HG03354 (cell line): ENCODE results near the gene AMDHD2.

ENCODE experiments used
- ATAC-seq: cut with Tn5 transposase; IDR thresholded peaks from one replicate; pipeline ENCODE4 v1.9.1; 2021; ENCODE audit warnings: mild to moderate bottlenecking; ENCODE audit not compliant: unreplicated experiment, poor library complexity, severe bottlenecking

The AMDHD2 gene

GRCh38 chr16:2482708-2483534 is 37.2 kb upstream of the AMDHD2 start:
- no peak for ATAC-seq

GRCh38 chr16:2483939-2484897 is 36.0 kb upstream of the AMDHD2 start:
- no peak for ATAC-seq

- no peak for ATAC-seq
These were observed 35.2 kb upstream of the AMDHD2 start for GRCh38 chr16:2484898-2485508.

- no peak for ATAC-seq
These were observed 34.2 kb upstream of the AMDHD2 start for GRCh38 chr16:2485811-2486507.

- peak; percentile 67 for ATAC-seq
These were observed 33.3 kb upstream of the AMDHD2 start for GRCh38 chr16:2486645-2487516.

- no peak for ATAC-seq
These were observed 32.7 kb upstream of the AMDHD2 start for GRCh38 chr16:2487517-2487842.

- ATAC-seq = no peak
These were observed 32.2 kb upstream of the AMDHD2 start for GRCh38 chr16:2487903-2488531.

GRCh38 chr16:2489581-2489980 is 30.6 kb upstream of the AMDHD2 start:
- ATAC-seq = no peak

- no peak for ATAC-seq
These were observed 29.7 kb upstream of the AMDHD2 start for GRCh38 chr16:2490190-2491105.

- no peak for ATAC-seq
These were observed 27.9 kb upstream of the AMDHD2 start for GRCh38 chr16:2492292-2492691.

GRCh38 chr16:2493605-2494004 is 26.6 kb upstream of the AMDHD2 start:
- ATAC-seq = no peak

GRCh38 chr16:2494616-2495015 is 25.6 kb upstream of the AMDHD2 start:
- ATAC-seq = no peak

GRCh38 chr16:2495041-2495440 is 25.1 kb upstream of the AMDHD2 start:
- no peak for ATAC-seq

- ATAC-seq = no peak
These were observed 23.7 kb upstream of the AMDHD2 start for GRCh38 chr16:2496223-2497115.

- no peak for ATAC-seq
These were observed 23.0 kb upstream of the AMDHD2 start for GRCh38 chr16:2497116-2497630.

- ATAC-seq = no peak
These were observed 22.3 kb upstream of the AMDHD2 start for GRCh38 chr16:2497695-2498484.
